GM12878 (cell line): ENCODE results near the gene TEX44. TPM values are rescaled to one million over a fixed set of nuclear protein-coding genes. Genes with fewer than 3 reads are reported as not detected.

Source experiments
- CBFB ChIP-seq: IDR thresholded peaks from 2 replicates; pipeline ENCODE4 v1.6.1; 2016; ENCODE audit warnings: antibody characterized with exemption, low read depth
- CREM ChIP-seq: IDR thresholded peaks from 2 replicates; pipeline ENCODE4 v1.6.1; 2014; ENCODE audit warnings: antibody characterized with exemption, low read depth
- CUX1 ChIP-seq: IDR thresholded peaks from 2 replicates; pipeline ENCODE4 v1.6.1; 2012; ENCODE audit warnings: improper control_type of control experiment, low read depth, low read length; ENCODE audit not compliant: insufficient replicate concordance
- GATAD2B ChIP-seq: fragments of 450-650 bp; conservative IDR thresholded peaks from 2 replicates; pipeline ENCODE4 v1.6.1; 2017; ENCODE audit warnings: low read depth, mild to moderate bottlenecking, moderate library complexity
- MAX ChIP-seq: IDR thresholded peaks from 2 replicates; pipeline ENCODE4 v1.6.1; 2012; ENCODE audit warnings: low read depth, low read length, improper control_type of control experiment
- NBN ChIP-seq: fragments of 450-650 bp; IDR thresholded peaks from 2 replicates; pipeline ENCODE4 v1.6.1; 2016
- NFYB ChIP-seq: IDR thresholded peaks from 2 replicates; pipeline ENCODE4 v1.6.1; 2011; ENCODE audit warnings: low read depth, mild to moderate bottlenecking, low read length, improper control_type of control experiment, moderate library complexity; ENCODE audit not compliant: insufficient read depth
- RB1 ChIP-seq: fragments of 450-650 bp; formaldehyde crosslinking; IDR thresholded peaks from 2 replicates; pipeline ENCODE4 v1.6.1; 2017; ENCODE audit warnings: mild to moderate bottlenecking, borderline replicate concordance
- SREBF1 ChIP-seq: IDR thresholded peaks from 2 replicates; pipeline ENCODE4 v1.6.1; 2012; ENCODE audit warnings: mild to moderate bottlenecking, low read length
- SUZ12 ChIP-seq: fragments of 200-600 bp; sonication (generic); IDR thresholded peaks from one replicate; pipeline ENCODE4 v1.6.1; 2018; ENCODE audit warnings: antibody characterized with exemption, mild to moderate bottlenecking; ENCODE audit not compliant: unreplicated experiment
- TCF12 ChIP-seq: IDR thresholded peaks from 2 replicates; pipeline ENCODE4 v1.6.1; 2011; ENCODE audit warnings: low read depth, mild to moderate bottlenecking, low read length
- ZNF384 ChIP-seq: IDR thresholded peaks from 2 replicates; pipeline ENCODE4 v1.6.1; 2012; ENCODE audit warnings: low read depth, mild to moderate bottlenecking, low read length, improper control_type of control experiment, borderline replicate concordance
- ZNF622 ChIP-seq: fragments of 450-650 bp; IDR thresholded peaks from 2 replicates; pipeline ENCODE4 v1.6.1; 2017; ENCODE audit warnings: mild to moderate bottlenecking, inconsistent platforms
- polyA plus RNA-seq, 11 experiments: library from polyadenylated mRNA; depleted of rRNA in 4 of 11; unstranded in 6 of 11; stranded (reverse) in 5 of 11; fragments of >200 nt; fragmentation: Nextera tagmentation in 4 of 11; fragmentation: Illumina TruSeq in 1 of 11; extraction: Ambion mirVana in 4 of 11; extraction: Trizol in 1 of 11; gene quantifications; 1 replicate in 1 of 11; 2 replicates in 10 of 11; pipeline versions ENCODE4 v1.2.1 to v1.2.3, GENCODE V29; 2011 to 2016; ENCODE audit warnings: inconsistent platforms in 2 of 11, missing spikeins in 2 of 11, low read depth in 1 of 11
- total RNA-seq, 4 experiments: library from RNA; depleted of rRNA in 3 of 4; stranded (reverse); fragments of >200 nt in 3 of 4; fragmentation: Illumina TruSeq in 1 of 4; extraction: Trizol in 1 of 4; gene quantifications; 2 replicates each; pipeline versions ENCODE4 v1.2.1 to v1.2.3, GENCODE V29; 2013 to 2021
- TF ChIP-seq, protein P1 (sequence below): fragments of 450-650 bp; IDR thresholded peaks from 2 replicates; pipeline ENCODE4 v1.6.1; 2017; ENCODE audit warnings: mild to moderate bottlenecking, moderate library complexity
- TF ChIP-seq, protein P2 (sequence below): IDR thresholded peaks from 2 replicates; pipeline ENCODE4 v1.6.1; 2012; ENCODE audit warnings: mild to moderate bottlenecking, low read depth, low read length

The TEX44 gene
- total and polyA plus RNA-seq, 10 of the 15 experiments (the other 5 are each of a cell fraction or from before 2014, with no cell fraction given) = not detected

DNA sequence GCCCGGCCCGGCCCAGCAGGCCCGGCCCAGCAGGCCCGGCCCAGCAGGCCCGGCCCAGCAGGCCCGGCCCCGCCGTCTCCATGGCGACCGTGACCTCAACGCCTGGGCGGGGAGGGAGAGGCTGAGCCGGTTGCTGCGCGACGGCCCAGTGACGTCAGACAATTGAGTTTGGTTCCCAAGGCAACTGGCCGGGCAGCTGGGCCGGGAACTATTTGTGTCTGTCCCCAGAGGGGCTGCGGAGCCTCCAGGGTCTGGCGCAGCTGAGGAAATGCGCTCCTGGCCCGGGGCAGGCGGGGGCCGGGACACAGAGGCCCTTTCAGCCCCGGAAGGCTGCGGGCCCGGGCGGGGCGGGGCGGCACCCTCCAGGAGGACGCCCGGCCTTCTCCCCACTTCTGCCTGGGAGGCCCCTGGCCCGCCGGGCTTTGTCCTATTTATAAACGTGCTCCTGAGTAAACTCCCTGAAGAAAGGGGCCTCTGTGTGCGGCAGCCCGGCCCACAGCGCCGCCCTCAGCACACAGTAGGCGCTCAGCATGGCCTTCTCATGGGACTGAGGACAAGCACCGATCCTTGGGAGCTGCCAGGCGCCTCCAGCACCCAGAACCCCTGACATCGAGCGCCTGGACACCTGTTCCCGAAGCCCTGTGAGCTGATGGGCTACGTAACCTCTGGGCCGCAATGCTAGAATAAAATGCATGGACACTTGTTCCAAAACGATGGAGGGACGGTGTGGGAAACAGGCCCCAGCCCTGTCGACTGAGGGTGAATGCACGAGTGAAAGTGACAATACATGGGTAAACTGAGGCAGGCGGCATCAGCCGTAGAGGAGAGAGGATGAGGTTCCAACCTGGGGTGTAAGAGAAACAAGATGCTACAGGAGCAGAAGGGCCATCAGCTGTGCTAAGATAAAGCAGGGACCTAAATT lies 12.3 kb downstream of the TEX44 start (continued):
- TF ChIP-seq MAX (no peak; the same call in 1 of the 2 replicates), TCF12 (peak; percentile 92; the same call in 1 of the 2 replicates), GATAD2B (peak; percentile 42), ZNF622 (no peak), RB1 (0 out of 2 replicates have a peak, but pooled peaks have one; percentile 18), ZNF384 (no peak), CBFB (no peak), SREBF1 (no peak), NBN (peak; percentile 45; the same call in 1 of the 2 replicates), NFYB (no peak), CUX1 (no peak), CREM (peak; percentile 91), SUZ12 (no peak)
- TF ChIP-seq, protein P1, sequence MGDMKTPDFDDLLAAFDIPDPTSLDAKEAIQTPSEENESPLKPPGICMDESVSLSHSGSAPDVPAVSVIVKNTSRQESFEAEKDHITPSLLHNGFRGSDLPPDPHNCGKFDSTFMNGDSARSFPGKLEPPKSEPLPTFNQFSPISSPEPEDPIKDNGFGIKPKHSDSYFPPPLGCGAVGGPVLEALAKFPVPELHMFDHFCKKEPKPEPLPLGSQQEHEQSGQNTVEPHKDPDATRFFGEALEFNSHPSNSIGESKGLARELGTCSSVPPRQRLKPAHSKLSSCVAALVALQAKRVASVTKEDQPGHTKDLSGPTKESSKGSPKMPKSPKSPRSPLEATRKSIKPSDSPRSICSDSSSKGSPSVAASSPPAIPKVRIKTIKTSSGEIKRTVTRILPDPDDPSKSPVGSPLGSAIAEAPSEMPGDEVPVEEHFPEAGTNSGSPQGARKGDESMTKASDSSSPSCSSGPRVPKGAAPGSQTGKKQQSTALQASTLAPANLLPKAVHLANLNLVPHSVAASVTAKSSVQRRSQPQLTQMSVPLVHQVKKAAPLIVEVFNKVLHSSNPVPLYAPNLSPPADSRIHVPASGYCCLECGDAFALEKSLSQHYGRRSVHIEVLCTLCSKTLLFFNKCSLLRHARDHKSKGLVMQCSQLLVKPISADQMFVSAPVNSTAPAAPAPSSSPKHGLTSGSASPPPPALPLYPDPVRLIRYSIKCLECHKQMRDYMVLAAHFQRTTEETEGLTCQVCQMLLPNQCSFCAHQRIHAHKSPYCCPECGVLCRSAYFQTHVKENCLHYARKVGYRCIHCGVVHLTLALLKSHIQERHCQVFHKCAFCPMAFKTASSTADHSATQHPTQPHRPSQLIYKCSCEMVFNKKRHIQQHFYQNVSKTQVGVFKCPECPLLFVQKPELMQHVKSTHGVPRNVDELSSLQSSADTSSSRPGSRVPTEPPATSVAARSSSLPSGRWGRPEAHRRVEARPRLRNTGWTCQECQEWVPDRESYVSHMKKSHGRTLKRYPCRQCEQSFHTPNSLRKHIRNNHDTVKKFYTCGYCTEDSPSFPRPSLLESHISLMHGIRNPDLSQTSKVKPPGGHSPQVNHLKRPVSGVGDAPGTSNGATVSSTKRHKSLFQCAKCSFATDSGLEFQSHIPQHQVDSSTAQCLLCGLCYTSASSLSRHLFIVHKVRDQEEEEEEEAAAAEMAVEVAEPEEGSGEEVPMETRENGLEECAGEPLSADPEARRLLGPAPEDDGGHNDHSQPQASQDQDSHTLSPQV = peak; percentile 65; the same call in 1 of the 2 replicates
- TF ChIP-seq, protein P2, sequence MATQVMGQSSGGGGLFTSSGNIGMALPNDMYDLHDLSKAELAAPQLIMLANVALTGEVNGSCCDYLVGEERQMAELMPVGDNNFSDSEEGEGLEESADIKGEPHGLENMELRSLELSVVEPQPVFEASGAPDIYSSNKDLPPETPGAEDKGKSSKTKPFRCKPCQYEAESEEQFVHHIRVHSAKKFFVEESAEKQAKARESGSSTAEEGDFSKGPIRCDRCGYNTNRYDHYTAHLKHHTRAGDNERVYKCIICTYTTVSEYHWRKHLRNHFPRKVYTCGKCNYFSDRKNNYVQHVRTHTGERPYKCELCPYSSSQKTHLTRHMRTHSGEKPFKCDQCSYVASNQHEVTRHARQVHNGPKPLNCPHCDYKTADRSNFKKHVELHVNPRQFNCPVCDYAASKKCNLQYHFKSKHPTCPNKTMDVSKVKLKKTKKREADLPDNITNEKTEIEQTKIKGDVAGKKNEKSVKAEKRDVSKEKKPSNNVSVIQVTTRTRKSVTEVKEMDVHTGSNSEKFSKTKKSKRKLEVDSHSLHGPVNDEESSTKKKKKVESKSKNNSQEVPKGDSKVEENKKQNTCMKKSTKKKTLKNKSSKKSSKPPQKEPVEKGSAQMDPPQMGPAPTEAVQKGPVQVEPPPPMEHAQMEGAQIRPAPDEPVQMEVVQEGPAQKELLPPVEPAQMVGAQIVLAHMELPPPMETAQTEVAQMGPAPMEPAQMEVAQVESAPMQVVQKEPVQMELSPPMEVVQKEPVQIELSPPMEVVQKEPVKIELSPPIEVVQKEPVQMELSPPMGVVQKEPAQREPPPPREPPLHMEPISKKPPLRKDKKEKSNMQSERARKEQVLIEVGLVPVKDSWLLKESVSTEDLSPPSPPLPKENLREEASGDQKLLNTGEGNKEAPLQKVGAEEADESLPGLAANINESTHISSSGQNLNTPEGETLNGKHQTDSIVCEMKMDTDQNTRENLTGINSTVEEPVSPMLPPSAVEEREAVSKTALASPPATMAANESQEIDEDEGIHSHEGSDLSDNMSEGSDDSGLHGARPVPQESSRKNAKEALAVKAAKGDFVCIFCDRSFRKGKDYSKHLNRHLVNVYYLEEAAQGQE = 0 out of 2 replicates have a peak, but pooled peaks have one; percentile 11
- TF ChIP-seq, all 136 proteins: peak for 36
